H1 (cell line): ENCODE data around the gene SCAI. TPM values are rescaled to one million over a fixed set of nuclear protein-coding genes. Genes with fewer than 3 reads are reported as not detected.

Experiments used
- CTCF ChIA-PET: fragments of 300-600 bp; sonication (Branson Sonifier 250); formaldehyde crosslinking; loops from one replicate; lab custom pipeline; 2021; ENCODE audit not compliant: partially characterized antibody; lab: Charles Lee
- POLR2A ChIA-PET: fragments of 300-600 bp; sonication (Branson Sonifier 250); formaldehyde crosslinking; loops from one replicate; lab custom pipeline; 2021; ENCODE audit warnings: inconsistent platforms; ENCODE audit not compliant: partially characterized antibody; lab: Charles Lee
- DNase-seq, 2 experiments: peaks; one replicate each; pipeline versions ENCODE4 v3.0.0 to v3.0.0-alpha.2; 2010 to 2022; ENCODE audit warnings: low spot score in 2 of 2, low read depth in 1 of 2, mixed read lengths in 1 of 2
- FAIRE-seq: peaks from 2 replicates; lab custom pipeline; 2011; peaks lifted over from hg19 to GRCh38; lab: Jason Lieb, UNC
- H2AFZ ChIP-seq: 2 replicates; pipeline ENCODE4 v1.8.1; 2012; ENCODE audit warnings: low read length, inconsistent platforms
- H2AK5ac ChIP-seq: 2 replicates; pipeline ENCODE4 v1.6.1; 2013; ENCODE audit warnings: low read depth, low read length
- H2BK120ac ChIP-seq: replicated peaks from 2 replicates; pipeline ENCODE3; 2013; ENCODE audit warnings: low read depth, low read length, inconsistent platforms
- H2BK12ac ChIP-seq: 2 replicates; pipeline ENCODE4 v1.6.1; 2013; ENCODE audit warnings: low read depth, low read length
- H2BK15ac ChIP-seq: 2 replicates; pipeline ENCODE4 v1.6.1; 2013; ENCODE audit warnings: low read length
- H2BK20ac ChIP-seq: 2 replicates; pipeline ENCODE4 v1.6.1; 2013; ENCODE audit warnings: low read length
- H2BK5ac ChIP-seq: 2 replicates; pipeline ENCODE4 v1.6.1; 2013; ENCODE audit warnings: low read depth, low read length
- H3K14ac ChIP-seq: 2 replicates; pipeline ENCODE4 v1.6.1; 2013; ENCODE audit warnings: inconsistent platforms; ENCODE audit not compliant: insufficient read length
- H3K18ac ChIP-seq: 2 replicates; pipeline ENCODE4 v1.6.1; 2013; ENCODE audit warnings: low read length; ENCODE audit errors: extremely low read depth
- H3K23ac ChIP-seq: 2 replicates; pipeline ENCODE4 v1.6.1; 2013; ENCODE audit warnings: inconsistent platforms; ENCODE audit not compliant: insufficient read length
- H3K23me2 ChIP-seq: 2 replicates; pipeline ENCODE4 v1.6.1; 2013; ENCODE audit warnings: low read depth, low read length
- H3K27ac ChIP-seq: 2 replicates; pipeline ENCODE4 v1.6.1; 2011; ENCODE audit warnings: low read depth, low read length, inconsistent platforms
- H3K27me3 ChIP-seq, 4 experiments: replicated peaks in 1 of 4; 1 replicate in 1 of 4; 2 replicates in 3 of 4; pipeline versions ENCODE4 v1.6.1 to v1.8.1; 2011 to 2013; ENCODE audit warnings: low read length in 3 of 4, mild to moderate bottlenecking in 3 of 4, inconsistent platforms in 2 of 4, mixed read lengths in 2 of 4, moderate library complexity in 1 of 4; ENCODE audit not compliant: control insufficient read depth in 3 of 4, insufficient read depth in 3 of 4; ENCODE audit errors: extremely low read depth in 1 of 4
- H3K36me3 ChIP-seq, 4 experiments: 2 replicates each; pipeline versions ENCODE4 v1.6.1 to v1.8.1; 2011 to 2013; ENCODE audit warnings: mild to moderate bottlenecking in 4 of 4, low read length in 3 of 4, moderate library complexity in 2 of 4, control low read depth in 1 of 4, inconsistent platforms in 1 of 4; ENCODE audit not compliant: insufficient read depth in 4 of 4, control insufficient read depth in 2 of 4
- H3K4ac ChIP-seq: replicated peaks from 2 replicates; pipeline ENCODE3; 2013; ENCODE audit warnings: low read length, low read depth, mixed read lengths, inconsistent platforms; ENCODE audit not compliant: insufficient read length
- H3K4me1 ChIP-seq, 4 experiments: replicated peaks in 1 of 4; 1 replicate in 1 of 4; 2 replicates in 3 of 4; pipeline versions ENCODE4 v1.6.1 to v1.8.1; 2011 to 2013; ENCODE audit warnings: low read length in 3 of 4, inconsistent platforms in 2 of 4, mixed read lengths in 1 of 4; ENCODE audit not compliant: insufficient read depth in 4 of 4, control insufficient read depth in 3 of 4
- H3K4me2 ChIP-seq, 2 experiments: 2 replicates each; pipeline versions ENCODE4 v1.6.1 to v1.8.1; 2011 to 2013; ENCODE audit warnings: low read depth in 2 of 2, low read length in 2 of 2, control low read depth in 1 of 2, inconsistent platforms in 1 of 2, mild to moderate bottlenecking in 1 of 2; ENCODE audit not compliant: insufficient read depth in 1 of 2
- H3K4me3 ChIP-seq, 4 experiments: fragments of 200-600, 300-600 bp in 1 of 4; sonication (generic), shearing (Covaris generic), sonication (Bioruptor Twin) in 1 of 4; 2 replicates each; pipeline versions ENCODE4 v1.5.1 to v1.8.1; 2011 to 2016; ENCODE audit warnings: low read length in 4 of 4, low read depth in 3 of 4, control low read depth in 2 of 4, inconsistent platforms in 2 of 4, mild to moderate bottlenecking in 2 of 4, mixed read lengths in 1 of 4, moderate library complexity in 1 of 4; ENCODE audit not compliant: insufficient read depth in 2 of 4; ENCODE audit errors: extremely low read depth in 1 of 4
- H3K56ac ChIP-seq: replicated peaks from 2 replicates; pipeline ENCODE3; 2013; ENCODE audit warnings: low read depth, mild to moderate bottlenecking, mixed read lengths, low read length, inconsistent platforms; ENCODE audit not compliant: insufficient read length
- H3K79me1 ChIP-seq: 2 replicates; pipeline ENCODE4 v1.6.1; 2013; ENCODE audit warnings: low read depth, low read length, control low read depth
- H3K79me2 ChIP-seq, 2 experiments: 2 replicates each; pipeline versions ENCODE4 v1.6.1 to v1.8.1; 2012 to 2013; ENCODE audit warnings: low read length in 2 of 2, mild to moderate bottlenecking in 2 of 2, inconsistent platforms in 1 of 2; ENCODE audit not compliant: insufficient read depth in 2 of 2, control insufficient read depth in 1 of 2
- H3K9ac ChIP-seq, 4 experiments: replicated peaks in 1 of 4; 1 replicate in 1 of 4; 2 replicates in 3 of 4; pipeline versions ENCODE4 v1.6.1 to v1.8.1; 2011 to 2013; ENCODE audit warnings: low read depth in 3 of 4, low read length in 3 of 4, control low read depth in 2 of 4, mild to moderate bottlenecking in 2 of 4, moderate library complexity in 2 of 4, inconsistent platforms in 1 of 4; ENCODE audit errors: extremely low read depth in 1 of 4
- H3K9me3 ChIP-seq, 2 experiments: 2 replicates each; pipeline versions ENCODE4 v1.6.1 to v1.8.1; 2012 to 2013; ENCODE audit warnings: mild to moderate bottlenecking in 2 of 2, moderate library complexity in 2 of 2, control low read depth in 1 of 2, inconsistent platforms in 1 of 2, low read depth in 1 of 2, low read length in 1 of 2, mixed read lengths in 1 of 2; ENCODE audit not compliant: insufficient read depth in 2 of 2
- H4K20me1 ChIP-seq, 2 experiments: replicated peaks in 1 of 2; 2 replicates each; pipeline versions ENCODE3 to v1.8.1; 2011 to 2013; ENCODE audit warnings: inconsistent platforms in 2 of 2, low read length in 2 of 2, mild to moderate bottlenecking in 1 of 2; ENCODE audit not compliant: insufficient read depth in 2 of 2, control insufficient read depth in 1 of 2
- H4K5ac ChIP-seq: 2 replicates; pipeline ENCODE4 v1.6.1; 2013; ENCODE audit warnings: low read length, low read depth, mixed read lengths, inconsistent platforms; ENCODE audit not compliant: insufficient read length
- H4K8ac ChIP-seq: 2 replicates; pipeline ENCODE4 v1.8.0; 2013; ENCODE audit warnings: mild to moderate bottlenecking, moderate library complexity, low read length, inconsistent platforms; ENCODE audit not compliant: insufficient read depth; ENCODE audit errors: extremely low read depth
- H4K91ac ChIP-seq: replicated peaks from 2 replicates; pipeline ENCODE3; 2013; ENCODE audit warnings: low read length, mixed read lengths, inconsistent platforms; ENCODE audit not compliant: insufficient read length
- BCL11A ChIP-seq, 2 experiments: IDR thresholded peaks; one replicate each; pipeline ENCODE4 v1.6.1; 2011; ENCODE audit warnings: low read depth in 2 of 2, low read length in 2 of 2, mild to moderate bottlenecking in 2 of 2
- CBX8 ChIP-seq: fragments of 300-800, 300-1000 bp; sonication (generic); IDR thresholded peaks from 2 replicates; pipeline ENCODE4 v1.7.1; 2016; ENCODE audit warnings: low read depth, low read length, borderline replicate concordance
- CHD2 ChIP-seq: IDR thresholded peaks from 2 replicates; pipeline ENCODE4 v1.6.1; 2012; ENCODE audit warnings: low read length, improper control_type of control experiment
- CTBP2 ChIP-seq: IDR thresholded peaks from 2 replicates; pipeline ENCODE4 v1.7.0; 2011; ENCODE audit warnings: borderline replicate concordance, mild to moderate bottlenecking, moderate library complexity, mixed read lengths, low read length; ENCODE audit not compliant: insufficient read depth, insufficient read length
- GABPA ChIP-seq: IDR thresholded peaks from 2 replicates; pipeline ENCODE4 v1.6.1; 2011; ENCODE audit warnings: mild to moderate bottlenecking, low read length, moderate library complexity, borderline replicate concordance; ENCODE audit not compliant: insufficient read depth
- NRF1 ChIP-seq: IDR thresholded peaks from 2 replicates; pipeline ENCODE4 v1.6.1; 2011; ENCODE audit warnings: mild to moderate bottlenecking, low read depth, low read length, improper control_type of control experiment
- RBBP5 ChIP-seq: IDR thresholded peaks from 2 replicates; pipeline ENCODE4 v1.7.1; 2012; ENCODE audit warnings: low read depth, mild to moderate bottlenecking, inconsistent platforms, low read length, moderate library complexity, borderline replicate concordance
- SIN3A ChIP-seq, 2 experiments: IDR thresholded peaks in 1 of 2; conservative IDR thresholded peaks in 1 of 2; 2 replicates each; pipeline ENCODE4 v1.6.1; 2011 to 2012; ENCODE audit warnings: low read length in 2 of 2, improper control_type of control experiment in 1 of 2, low read depth in 1 of 2, mild to moderate bottlenecking in 1 of 2
- SIX5 ChIP-seq: IDR thresholded peaks from 2 replicates; pipeline ENCODE4 v1.6.1; 2011; ENCODE audit warnings: mild to moderate bottlenecking, low read depth, low read length
- TCF12 ChIP-seq: IDR thresholded peaks from 2 replicates; pipeline ENCODE4 v1.6.1; 2011; ENCODE audit warnings: low read depth, mild to moderate bottlenecking, low read length
- WGBS, 2 experiments: shearing (Covaris generic) in 1 of 2; methylation state at CpG; one replicate each; pipeline versions ENCODE4 v1.1.6 to v1.1.7; 2013 to 2015; ENCODE audit warnings: low lambda C conversion rate in 2 of 2, mixed read lengths in 2 of 2, inconsistent platforms in 1 of 2, low coverage in 1 of 2, missing lambda C conversion rate in 1 of 2; ENCODE audit not compliant: insufficient replicate concordance in 2 of 2, insufficient coverage in 1 of 2, insufficient read length in 1 of 2; ENCODE audit errors: extremely low coverage in 1 of 2, missing lambda C conversion rate in 1 of 2; 5-methylcytosine and 5-hydroxymethylcytosine counted together
- polyA plus RNA-seq, 7 experiments: library from polyadenylated mRNA; depleted of rRNA in 3 of 7; stranded (reverse) in 5 of 7; unstranded in 2 of 7; fragments of >200 nt in 5 of 7; fragments of 200-250 nt in 2 of 7; gene quantifications; 1 replicate in 5 of 7; 2 replicates in 1 of 7; 4 replicates in 1 of 7; pipeline versions ENCODE4 v1.2.1 to v1.2.3, GENCODE V29; 2011 to 2013; ENCODE audit warnings: missing spikeins in 2 of 7, mixed read lengths in 2 of 7
- total RNA-seq: library from RNA; stranded (reverse); fragmentation: NEBNext Ultra II Directional; extraction: Animal tissue kit (Norgen Biotek cat#: 25700); gene quantifications from 2 replicates; pipeline ENCODE4 v1.2.1, GENCODE V29; 2021
- TF ChIP-seq, protein P1 (sequence below): IDR thresholded peaks from 2 replicates; pipeline ENCODE4 v1.6.1; 2011; ENCODE audit warnings: low read depth, mild to moderate bottlenecking, low read length; ENCODE audit not compliant: insufficient read depth
- TF ChIP-seq, protein P2 (sequence below): IDR thresholded peaks from 2 replicates; pipeline ENCODE4 v1.6.1; 2012; ENCODE audit warnings: low read length, inconsistent platforms

SCAI gene
- total and polyA plus RNA-seq, 2 of the 8 experiments (the other 6 are each of a cell fraction or from before 2014, with no cell fraction given), result 6.4 to 19.8 TPM

DNA sequence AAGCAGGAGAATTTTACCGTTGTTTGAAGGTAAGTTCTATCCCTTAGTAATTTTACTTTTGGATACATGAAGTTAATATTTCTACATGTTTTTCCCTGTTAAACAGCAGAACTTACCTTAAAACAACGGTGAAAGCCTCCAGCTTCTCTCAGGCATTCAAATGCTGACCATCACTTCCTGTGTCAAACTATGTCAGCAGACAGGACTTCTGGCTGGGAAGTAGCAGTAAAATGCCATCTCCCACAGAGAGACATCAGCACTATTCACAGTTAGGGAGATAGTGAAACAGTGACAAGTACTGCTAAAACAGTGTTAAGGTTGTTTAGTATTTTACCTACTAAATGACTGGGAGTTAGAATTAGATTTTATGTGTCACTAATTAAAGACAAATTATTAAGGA is 168.2 kb downstream of the SCAI start:
- H2BK15ac ChIP-seq, result no peak overlapping the region
- FAIRE-seq (no peak), DNase-seq (no peak)
- H3K9me3 ChIP-seq, result no peaks in the 10 kb centered on the region
- no peaks in the 10 kb centered on the region for H3K79me2 ChIP-seq
- no peak overlapping the region for H4K91ac ChIP-seq
- no peak overlapping the region for H3K56ac ChIP-seq
- H3K79me1 ChIP-seq, result no peaks in the 10 kb centered on the region
- H3K27me3 ChIP-seq, result no peaks in the 10 kb centered on the region
- no peaks in the 10 kb centered on the region for H3K4me1 ChIP-seq
- H2BK20ac ChIP-seq, result no peak overlapping the region
- H4K20me1 ChIP-seq, result peaks cover 0 to 1% of the 10 kb centered on the region in 2 experiments
- no peak overlapping the region for H2AK5ac ChIP-seq
- no peak overlapping the region for H2BK12ac ChIP-seq
- H3K4ac ChIP-seq, result no peak overlapping the region
- H4K8ac ChIP-seq, result no peak overlapping the region
- no peak overlapping the region for H3K4me2 ChIP-seq
- H3K18ac ChIP-seq, result no peak overlapping the region
- no peaks in the 10 kb centered on the region for H3K23me2 ChIP-seq
- ChIA-PET CTCF (no interaction called here), POLR2A (interaction anchor here (1.5 kb wide), 1 partner anchor 10 kb away, joined by 3 read pairs; no protein-coding TSS in a partner anchor)
- H2BK5ac ChIP-seq, result no peak overlapping the region
- H3K36me3 ChIP-seq, result peaks cover 0 to 24% (median 2%) of the 10 kb centered on the region in 4 experiments; a peak in 3 of 8 replicates
- H3K23ac ChIP-seq, result no peak overlapping the region
- no peak overlapping the region for H3K9ac ChIP-seq
- H3K4me3 ChIP-seq, result no peak overlapping the region
- no peak overlapping the region for H4K5ac ChIP-seq
- H2AFZ ChIP-seq, result no peak overlapping the region
- H2BK120ac ChIP-seq, result no peak overlapping the region
- H3K14ac ChIP-seq, result no peak overlapping the region
- WGBS, 2 experiments, result 74% methylated on average over 2 of the region's 2 CpGs; no CpG with 5 or more reads in 1 of the 2 experiments
- no peak overlapping the region for H3K27ac ChIP-seq
- TF ChIP-seq, protein P1, sequence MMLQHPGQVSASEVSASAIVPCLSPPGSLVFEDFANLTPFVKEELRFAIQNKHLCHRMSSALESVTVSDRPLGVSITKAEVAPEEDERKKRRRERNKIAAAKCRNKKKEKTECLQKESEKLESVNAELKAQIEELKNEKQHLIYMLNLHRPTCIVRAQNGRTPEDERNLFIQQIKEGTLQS, result no peak
- TF ChIP-seq GABPA, result no peak
- no peak for TF ChIP-seq CBX8
- no peak for TF ChIP-seq SIX5
- TF ChIP-seq CTBP2, result no peak
- no peak for TF ChIP-seq CHD2
- no peak for TF ChIP-seq RBBP5
- TF ChIP-seq, protein P2, sequence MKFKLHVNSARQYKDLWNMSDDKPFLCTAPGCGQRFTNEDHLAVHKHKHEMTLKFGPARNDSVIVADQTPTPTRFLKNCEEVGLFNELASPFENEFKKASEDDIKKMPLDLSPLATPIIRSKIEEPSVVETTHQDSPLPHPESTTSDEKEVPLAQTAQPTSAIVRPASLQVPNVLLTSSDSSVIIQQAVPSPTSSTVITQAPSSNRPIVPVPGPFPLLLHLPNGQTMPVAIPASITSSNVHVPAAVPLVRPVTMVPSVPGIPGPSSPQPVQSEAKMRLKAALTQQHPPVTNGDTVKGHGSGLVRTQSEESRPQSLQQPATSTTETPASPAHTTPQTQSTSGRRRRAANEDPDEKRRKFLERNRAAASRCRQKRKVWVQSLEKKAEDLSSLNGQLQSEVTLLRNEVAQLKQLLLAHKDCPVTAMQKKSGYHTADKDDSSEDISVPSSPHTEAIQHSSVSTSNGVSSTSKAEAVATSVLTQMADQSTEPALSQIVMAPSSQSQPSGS, result no peak
- no peak for TF ChIP-seq TCF12
- no peak for TF ChIP-seq BCL11A (IDR thresholded peaks at IDR 0.05; ENCODE audit: low read depth in 2 of 2, low read length in 2 of 2)
- TF ChIP-seq NRF1, result no peak
- TF ChIP-seq SIN3A (conservative IDR thresholded peaks at IDR 0.05 in 1 of 2, IDR thresholded peaks at IDR 0.05 in 1 of 2; ENCODE audit: low read depth in 1 of 2, low read length in 2 of 2), result no peak
